A673 (cell line): Measurements from ENCODE around the gene IL11RA. TPM values are rescaled to one million over a fixed set of nuclear protein-coding genes. Genes with fewer than 3 reads are reported as not detected.
A peak's percentile ranks its signal among the peaks of the same experiment; 100 is the strongest.

ENCODE experiments used
- BruUV-seq: library from RNA; stranded (reverse); fragments of 400-500 nt; replicated peaks from 2 replicates; lab custom pipeline; 2021; lab: Mats Ljungman, UMichigan
- CTCF ChIA-PET: fragments of 300-600 bp; sonication (Branson Sonifier 250); formaldehyde crosslinking; loops from one replicate; lab custom pipeline; 2022; ENCODE audit warnings: antibody characterized with exemption; lab: Charles Lee
- POLR2A ChIA-PET: fragments of 300-600 bp; sonication (Branson Sonifier 250); formaldehyde crosslinking; loops from one replicate; lab custom pipeline; 2022; ENCODE audit warnings: antibody characterized with exemption; ENCODE audit not compliant: low non-redundant PET; lab: Charles Lee
- DNase-seq: peaks from one replicate; pipeline ENCODE4 v3.0.0-alpha.2; 2015; ENCODE audit warnings: low spot score
- H3K27ac ChIP-seq: fragments of 200-600 bp; sonication (generic); 2 replicates; pipeline ENCODE4 v1.5.1; 2016; ENCODE audit warnings: mixed run types, low read depth, mild to moderate bottlenecking, mixed read lengths, antibody characterized with exemption, low read length; ENCODE audit not compliant: poor library complexity, severe bottlenecking
- H3K27me3 ChIP-seq: fragments of 200-600 bp; sonication (generic); replicated peaks from 2 replicates; pipeline ENCODE4 v1.6.1; 2017; ENCODE audit warnings: mixed run types, low read depth, mild to moderate bottlenecking, mixed read lengths, antibody characterized with exemption, low read length; ENCODE audit not compliant: insufficient read depth, poor library complexity
- H3K36me3 ChIP-seq: fragments of 200-600 bp; sonication (generic); 2 replicates; pipeline ENCODE4 v1.6.1; 2016; ENCODE audit warnings: mixed run types, mild to moderate bottlenecking, mixed read lengths, antibody characterized with exemption, low read length; ENCODE audit not compliant: insufficient read depth, poor library complexity, severe bottlenecking
- H3K4me1 ChIP-seq: fragments of 200-600 bp; sonication (generic); 2 replicates; pipeline ENCODE4 v1.6.1; 2017; ENCODE audit warnings: mixed run types, mild to moderate bottlenecking, mixed read lengths, antibody characterized with exemption, low read length; ENCODE audit not compliant: insufficient read depth, poor library complexity, severe bottlenecking
- H3K4me3 ChIP-seq: fragments of 200-600 bp; sonication (generic); 2 replicates; pipeline ENCODE4 v1.5.1; 2016; ENCODE audit warnings: low read depth, mixed run types, mild to moderate bottlenecking, mixed read lengths, low read length; ENCODE audit not compliant: poor library complexity, severe bottlenecking
- H3K9me3 ChIP-seq: fragments of 200-600 bp; sonication (generic); 2 replicates; pipeline ENCODE4 v1.6.1; 2016; ENCODE audit warnings: mixed run types, low read depth, mild to moderate bottlenecking, mixed read lengths, antibody characterized with exemption, low read length; ENCODE audit not compliant: poor library complexity, severe bottlenecking
- CTCF ChIP-seq: fragments of 300-800, 200-600 bp; sonication (generic); conservative IDR thresholded peaks from 2 replicates; pipeline ENCODE4 v1.5.1; 2017; ENCODE audit warnings: low read depth, mild to moderate bottlenecking, antibody characterized with exemption, low read length, moderate library complexity, mixed read lengths
- EZH2 ChIP-seq: fragments of 200-600 bp; sonication (generic); IDR thresholded peaks from 2 replicates; pipeline ENCODE4 v1.6.1; 2017; ENCODE audit warnings: borderline replicate concordance, low read depth, mild to moderate bottlenecking, mixed read lengths, antibody characterized with exemption, low read length; ENCODE audit not compliant: poor library complexity, severe bottlenecking
- intact Hi-C: fragments of 100-400 bp; cut with micrococcal nuclease; formaldehyde crosslinking; loops from one replicate; pipeline ENCODE4 v1.10.0; 2022; ENCODE audit not compliant: unreplicated experiment
- total RNA-seq: library from RNA; stranded (reverse); gene quantifications from 2 replicates; pipeline ENCODE4 v1.2.3, GENCODE V29; 2021

Gene IL11RA
- total RNA-seq, 1 experiment from 2014 or later: 5.6 TPM

DNA sequence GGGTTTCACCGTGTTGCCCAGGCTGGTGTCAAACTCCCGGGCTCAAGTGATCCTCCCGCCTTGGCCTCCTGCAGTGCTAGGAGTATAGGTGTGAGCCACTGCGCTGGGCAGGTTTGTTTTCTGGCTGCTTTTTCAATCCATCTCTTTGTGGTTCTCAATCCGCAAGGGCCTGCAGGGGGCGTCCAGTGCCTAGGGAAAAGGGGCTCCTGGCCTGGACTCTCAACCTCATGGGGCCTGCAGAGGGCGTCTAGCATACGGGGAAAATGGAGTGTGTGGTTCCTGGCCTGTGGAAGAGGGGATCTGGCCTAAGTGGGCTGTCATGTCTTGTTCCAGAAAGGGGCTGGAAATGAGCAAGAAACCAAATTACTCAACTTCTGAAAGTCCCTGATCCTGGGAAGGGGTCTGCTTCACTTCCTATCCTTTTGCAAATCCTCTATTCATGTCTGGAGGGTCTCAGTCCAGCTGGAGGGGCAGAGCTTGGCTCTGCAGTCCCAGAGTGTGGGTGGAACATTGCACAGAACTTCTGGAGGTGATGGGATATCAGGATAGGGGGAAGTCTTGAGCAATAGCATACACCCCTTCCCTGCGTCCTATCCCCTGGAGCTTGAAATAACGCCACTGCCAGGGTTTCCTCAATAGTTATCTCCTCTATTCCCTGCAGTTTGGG is 23.2 kb downstream of the IL11RA start:
- intact Hi-C loops: loop anchor here (2.0 kb wide), 1 partner anchor 28 kb away; no protein-coding TSS in a partner anchor
- DNase-seq: peak; percentile 88
- TF ChIP-seq EZH2 (no peak), CTCF (peak; percentile 88)

GRCh38 chr9:34675869-34676268 is 23.9 kb downstream of the IL11RA start:
- no peaks in the 10 kb centered on the region for H3K27me3 ChIP-seq
- no peaks in the 10 kb centered on the region for H3K36me3 ChIP-seq
- no peak for DNase-seq
- no peak overlapping the region for H3K4me3 ChIP-seq
- intact Hi-C loops: loop anchor here (2.0 kb wide), 1 partner anchor 27 kb away; no protein-coding TSS in a partner anchor
- no peaks in the 10 kb centered on the region for H3K4me1 ChIP-seq
- H3K27ac ChIP-seq: no peak overlapping the region
- BruUV-seq: no TSS peak
- no peaks in the 10 kb centered on the region for H3K9me3 ChIP-seq
- ChIA-PET POLR2A (no interaction called here), CTCF (interaction anchor here (1.1 to 1.4 kb wide), 2 partner anchors 27 to 42 kb away, joined by 3 to 5 read pairs; no protein-coding TSS in a partner anchor)
- TF ChIP-seq EZH2 (no peak), CTCF (no peak)

More for the DNA sequence above, 23.2 kb downstream of the IL11RA start:
- BruUV-seq: no TSS peak
- H3K9me3 ChIP-seq: no peaks in the 10 kb centered on the region
- no peak overlapping the region for H3K4me3 ChIP-seq
- ChIA-PET CTCF (interaction anchor here (1.1 to 1.4 kb wide), 2 partner anchors 27 to 41 kb away, joined by 3 to 5 read pairs; no protein-coding TSS in a partner anchor), POLR2A (no interaction called here)
- no peak overlapping the region for H3K27ac ChIP-seq
- H3K36me3 ChIP-seq: no peaks in the 10 kb centered on the region
- H3K27me3 ChIP-seq: no peaks in the 10 kb centered on the region
- no peaks in the 10 kb centered on the region for H3K4me1 ChIP-seq

DNA sequence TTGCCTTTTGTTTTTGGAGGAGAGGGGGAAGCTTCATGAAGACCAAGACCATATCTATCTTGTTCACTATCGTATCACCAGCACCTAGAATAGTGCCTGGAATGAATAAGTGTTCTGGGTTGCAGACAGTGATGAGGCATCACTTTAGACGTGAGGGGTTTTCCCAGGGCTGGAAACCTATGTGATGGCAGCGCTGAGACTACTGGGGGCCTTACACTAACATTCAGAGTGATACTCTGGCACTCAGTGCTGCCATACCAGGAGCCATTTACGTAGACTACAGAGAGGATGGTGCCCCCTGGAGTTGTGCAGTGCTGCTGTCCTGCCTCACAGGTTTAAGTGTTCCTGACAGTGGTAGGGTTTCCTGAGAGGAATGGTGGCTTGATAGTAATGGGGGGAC is 32.2 kb downstream of the IL11RA start:
- Histone ChIP-seq H3K36me3 (no peaks in the 10 kb centered on the region), H3K27me3 (no peaks in the 10 kb centered on the region), H3K4me1 (no peaks in the 10 kb centered on the region), H3K4me3 (no peak overlapping the region), H3K27ac (no peak overlapping the region), H3K9me3 (no peaks in the 10 kb centered on the region)
- BruUV-seq: no TSS peak
- CTCF ChIA-PET: no interaction called here
- no peak for DNase-seq
- POLR2A ChIA-PET: interaction anchor here (0.7 kb wide), 1 partner anchor 33 kb away, joined by 3 read pairs; no protein-coding TSS in a partner anchor
- intact Hi-C loops: no loop called here
- no peak for TF ChIP-seq CTCF
- TF ChIP-seq EZH2: no peak
